Sigmoid colon (tissue), 7 donors: ENCODE measurements around the gene NR2F1-AS1. TPM values are rescaled to one million over a fixed set of nuclear protein-coding genes. Genes with fewer than 3 reads are reported as not detected.

Experiments
- DNase-seq: peaks from one replicate; pipeline ENCODE4 v3.0.0-alpha.2; 2019
- H3K27ac ChIP-seq, 4 donors: fragments of 200-600 bp; sonication (generic); one replicate each; pipeline ENCODE4 v1.5.1; 2016 to 2019; ENCODE audit warnings: mild to moderate bottlenecking in 1 of 4
- H3K27me3 ChIP-seq, 3 donors: fragments of 200-600 bp; sonication (generic); one replicate each; pipeline ENCODE4 v1.5.1; 2019; ENCODE audit warnings: mild to moderate bottlenecking in 1 of 3
- H3K36me3 ChIP-seq, 4 donors: fragments of 200-600 bp; sonication (generic); one replicate each; pipeline ENCODE4 v1.5.1; 2016 to 2019
- H3K4me1 ChIP-seq, 4 donors: fragments of 200-600 bp; sonication (generic); one replicate each; pipeline ENCODE4 v1.5.1; 2017 to 2019
- H3K4me3 ChIP-seq, 4 donors: fragments of 200-600 bp; sonication (generic); one replicate each; pipeline ENCODE4 v1.5.1; 2017 to 2019; ENCODE audit warnings: mild to moderate bottlenecking in 2 of 4, moderate library complexity in 1 of 4
- H3K9me3 ChIP-seq, 4 donors: fragments of 200-600 bp in 3 of 4; sonication (generic) in 3 of 4; one replicate each; pipeline versions ENCODE4 v1.5.1 to v1.6.1; 2013 to 2019
- EP300 ChIP-seq, 4 donors: sonication (generic); formaldehyde crosslinking; IDR thresholded peaks; one replicate each; pipeline ENCODE4 v1.6.1; 2017; ENCODE audit warnings: antibody characterized with exemption in 4 of 4
- POLR2A ChIP-seq, 2 donors: fragments of 450-650 bp; IDR thresholded peaks; one replicate each; pipeline ENCODE4 v1.6.1; 2016; ENCODE audit warnings: antibody characterized with exemption in 2 of 2, mild to moderate bottlenecking in 2 of 2, moderate library complexity in 2 of 2
- POLR2AphosphoS5 ChIP-seq, 4 donors: sonication (generic); formaldehyde crosslinking; IDR thresholded peaks; one replicate each; pipeline ENCODE4 v1.6.1; 2017; ENCODE audit warnings: antibody characterized with exemption in 4 of 4
- WGBS, 2 donors: extraction: QIAGEN DNeasy Blood & Tissue Kit; methylation state at CpG; one replicate each; pipeline ENCODE4 v1.1.7; 2013; 5-methylcytosine and 5-hydroxymethylcytosine counted together
- intact Hi-C: fragments of 100-400 bp; cut with DNase I; formaldehyde crosslinking; loops from one replicate; pipeline ENCODE4 v1.15.1; 2023
- polyA plus RNA-seq, 3 donors: library from polyadenylated mRNA; stranded (reverse); fragments of 200-250 nt; gene quantifications; one replicate each; pipeline ENCODE4 v1.2.3, GENCODE V29; 2013
- total RNA-seq, 4 donors: library from RNA; depleted of rRNA; stranded (reverse); fragments of >200 nt; gene quantifications; one replicate each; pipeline ENCODE4 v1.1.0, GENCODE V29; 2016
- TF ChIP-seq, protein P1 (sequence below), 4 experiments: fragments of 450-650 bp in 3 of 4; fragments of 200-600 bp in 1 of 4; IDR thresholded peaks; one replicate each; pipeline ENCODE4 v1.5.1; 2016 to 2019; ENCODE audit warnings: antibody characterized with exemption in 4 of 4, mild to moderate bottlenecking in 3 of 4, moderate library complexity in 2 of 4
- donor health status: healthy with polysubstance abuse.
- donor health status: Bipolar disorder and iron deficiency.
- donor health status: healthy.

NR2F1-AS1 gene
- total and polyA plus RNA-seq, 7 donors, result 1.4 to 15.2 (median 8.9) TPM

DNA sequence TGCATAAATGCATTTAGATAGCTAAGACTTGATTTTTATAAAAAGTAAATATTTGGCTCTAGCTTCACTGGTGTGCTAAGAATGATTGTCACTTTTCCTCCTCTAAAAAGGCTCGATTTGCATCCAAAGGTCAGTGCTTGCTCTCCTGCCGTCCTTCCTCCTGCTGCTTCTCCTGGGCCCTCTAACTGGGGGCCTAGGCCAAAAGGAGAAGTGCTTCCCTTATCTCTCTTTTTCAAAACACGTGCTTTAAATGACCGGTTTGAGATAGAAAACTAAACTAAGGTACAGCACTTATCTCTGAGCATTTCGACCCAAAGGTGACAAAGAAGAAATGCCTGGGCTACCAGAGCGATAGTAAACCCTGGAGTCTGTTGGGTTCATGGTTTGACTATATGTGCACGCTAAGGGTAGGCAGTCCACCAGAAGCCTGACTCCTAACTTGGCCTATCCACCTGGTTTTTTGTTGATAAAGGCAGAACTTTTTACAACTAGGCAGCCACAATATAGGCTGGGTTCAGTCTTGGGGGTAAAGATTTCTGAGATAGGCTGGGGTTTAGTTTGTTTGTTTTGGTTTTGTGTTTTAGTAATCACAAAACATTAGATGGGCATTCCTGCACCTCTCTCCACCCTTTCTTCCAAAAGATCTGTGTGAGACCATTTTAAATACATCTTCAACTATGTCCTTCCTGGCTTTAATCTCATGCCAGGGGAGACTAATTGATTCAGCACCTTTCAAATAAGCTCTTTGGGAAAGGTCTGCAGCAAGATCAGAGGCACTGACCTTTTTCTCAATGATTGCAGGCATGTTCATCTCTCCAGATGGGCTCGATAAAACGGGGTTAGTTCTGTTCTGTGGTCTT is 3.8 kb downstream of the NR2F1-AS1 start:
- Histone ChIP-seq H3K36me3 (no peaks in the 10 kb centered on the region), H3K27me3 (peaks cover 4 to 95% (median 33%) of the 10 kb centered on the region in 3 donors), H3K9me3 (no peaks in the 10 kb centered on the region), H3K4me1 (peaks cover 0 to 34% (median 26%) of the 10 kb centered on the region in 4 donors), H3K27ac (peak overlapping the region in 2 of 4 donors; percentile 79 to 90), H3K4me3 (no peak overlapping the region)
- intact Hi-C loops, result no loop called here
- WGBS, 2 donors, result 30 to 38% methylated on average over 9 of the region's 9 CpGs
- no peak for DNase-seq
- TF ChIP-seq EP300 (IDR thresholded peaks at IDR 0.05) (no peak), POLR2AphosphoS5 (IDR thresholded peaks at IDR 0.05) (no peak), POLR2A (IDR thresholded peaks at IDR 0.05) (no peak)
- TF ChIP-seq, protein P1, sequence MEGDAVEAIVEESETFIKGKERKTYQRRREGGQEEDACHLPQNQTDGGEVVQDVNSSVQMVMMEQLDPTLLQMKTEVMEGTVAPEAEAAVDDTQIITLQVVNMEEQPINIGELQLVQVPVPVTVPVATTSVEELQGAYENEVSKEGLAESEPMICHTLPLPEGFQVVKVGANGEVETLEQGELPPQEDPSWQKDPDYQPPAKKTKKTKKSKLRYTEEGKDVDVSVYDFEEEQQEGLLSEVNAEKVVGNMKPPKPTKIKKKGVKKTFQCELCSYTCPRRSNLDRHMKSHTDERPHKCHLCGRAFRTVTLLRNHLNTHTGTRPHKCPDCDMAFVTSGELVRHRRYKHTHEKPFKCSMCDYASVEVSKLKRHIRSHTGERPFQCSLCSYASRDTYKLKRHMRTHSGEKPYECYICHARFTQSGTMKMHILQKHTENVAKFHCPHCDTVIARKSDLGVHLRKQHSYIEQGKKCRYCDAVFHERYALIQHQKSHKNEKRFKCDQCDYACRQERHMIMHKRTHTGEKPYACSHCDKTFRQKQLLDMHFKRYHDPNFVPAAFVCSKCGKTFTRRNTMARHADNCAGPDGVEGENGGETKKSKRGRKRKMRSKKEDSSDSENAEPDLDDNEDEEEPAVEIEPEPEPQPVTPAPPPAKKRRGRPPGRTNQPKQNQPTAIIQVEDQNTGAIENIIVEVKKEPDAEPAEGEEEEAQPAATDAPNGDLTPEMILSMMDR (IDR thresholded peaks at IDR 0.05), result no peak

DNA sequence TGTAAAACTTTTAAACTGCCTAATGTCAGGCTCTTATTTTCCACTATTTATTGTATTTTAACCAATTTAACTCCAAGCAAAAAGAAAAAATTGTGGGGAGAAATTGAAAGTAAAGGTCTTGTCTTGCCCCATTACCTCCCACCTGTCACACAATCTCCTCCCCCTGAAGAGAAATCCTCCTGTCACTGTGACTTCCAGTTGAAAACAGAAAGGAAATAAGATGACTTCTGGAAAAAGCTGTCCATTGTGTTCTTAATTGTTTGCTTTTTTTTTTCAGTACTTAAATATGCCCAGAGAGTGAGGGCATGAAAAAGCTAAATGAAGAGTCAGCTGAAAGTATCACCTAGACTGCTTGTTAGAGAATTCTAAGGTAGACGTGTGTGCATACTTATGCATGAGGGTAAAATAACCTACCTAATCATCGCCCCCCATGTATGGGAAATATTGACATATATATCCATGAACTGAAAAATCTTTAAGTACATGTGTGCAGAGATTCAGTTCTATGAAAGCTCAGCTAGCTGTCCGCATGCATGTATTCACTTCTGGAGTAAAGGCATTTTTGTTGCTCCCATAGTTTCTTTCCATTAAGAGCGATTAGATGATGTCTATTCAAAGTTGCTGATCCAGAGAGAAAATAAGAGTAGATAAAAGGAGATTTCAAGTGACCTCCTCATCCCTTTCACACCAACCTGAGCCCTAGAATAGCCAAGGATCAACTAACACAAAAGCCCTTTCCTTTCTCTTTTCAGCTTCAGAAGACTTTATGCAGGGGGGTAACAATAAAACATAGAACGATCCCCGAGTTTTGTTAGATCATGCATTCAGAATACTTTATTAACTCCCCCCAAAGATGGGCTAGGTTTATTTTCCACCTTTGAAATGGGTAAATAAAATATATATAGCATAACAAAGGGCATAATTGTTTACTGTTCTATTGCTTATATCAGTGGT is 5.3 kb downstream of the NR2F1-AS1 start:
- intact Hi-C loops, result no loop called here
- no peaks in the 10 kb centered on the region for H3K36me3 ChIP-seq
- peaks cover 0 to 34% (median 25%) of the 10 kb centered on the region in 4 donors for H3K4me1 ChIP-seq
- no peak for DNase-seq
- H3K9me3 ChIP-seq, result no peaks in the 10 kb centered on the region
- peaks cover 3 to 98% (median 47%) of the 10 kb centered on the region in 3 donors for H3K27me3 ChIP-seq
- no peak overlapping the region for H3K4me3 ChIP-seq
- TF ChIP-seq, protein P1 (IDR thresholded peaks at IDR 0.05), result no peak
- TF ChIP-seq EP300 (IDR thresholded peaks at IDR 0.05), result no peak
- TF ChIP-seq POLR2AphosphoS5 (IDR thresholded peaks at IDR 0.05), result no peak
- no peak for TF ChIP-seq POLR2A (IDR thresholded peaks at IDR 0.05)
- peak overlapping the region in 1 of 4 donors; percentile 69 for H3K27ac ChIP-seq
- WGBS, 2 donors, result 30 to 37% methylated on average over 6 of the region's 6 CpGs

DNA sequence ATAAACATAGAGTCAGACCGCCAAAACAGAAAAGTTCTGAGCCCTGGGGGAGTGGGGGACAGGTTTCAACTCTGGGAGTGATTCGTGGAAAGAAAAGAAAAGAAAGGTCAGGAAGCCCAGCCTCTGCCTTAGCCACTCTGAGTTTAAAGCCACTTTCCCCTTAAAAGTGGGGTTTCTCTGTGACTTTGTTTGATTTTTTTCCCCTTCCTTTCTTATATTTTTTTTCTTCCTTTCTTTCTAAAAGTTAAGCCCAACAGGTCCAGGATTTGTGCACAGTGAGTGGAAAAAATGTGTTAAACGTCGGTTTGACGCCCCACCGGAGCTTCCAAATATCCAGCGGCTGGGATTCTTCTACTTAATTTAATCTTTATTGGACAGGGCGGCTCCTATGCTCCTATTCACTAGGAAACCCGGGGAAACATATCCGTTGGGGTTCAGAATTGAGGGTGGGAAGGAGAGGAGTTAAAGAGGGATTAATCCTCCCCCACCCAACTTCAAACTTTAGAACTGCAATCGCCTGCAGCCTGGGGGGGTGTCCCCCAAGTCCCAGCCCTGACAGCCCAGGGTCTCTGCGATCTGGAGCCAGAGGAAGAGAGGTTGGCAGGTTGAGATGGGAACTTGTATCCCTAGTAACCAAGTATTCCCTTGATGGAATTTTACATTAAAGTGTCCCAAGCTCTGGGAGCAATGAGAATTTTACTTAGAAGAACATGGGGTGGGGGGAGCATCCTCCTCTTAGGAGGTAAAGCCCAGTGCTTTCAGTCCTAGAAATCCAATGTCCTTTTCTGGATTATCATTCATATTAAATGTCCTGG is 6.3 kb downstream of the NR2F1-AS1 start:
- Histone ChIP-seq H3K9me3 (no peaks in the 10 kb centered on the region), H3K27me3 (peaks cover 10 to 98% (median 54%) of the 10 kb centered on the region in 3 donors), H3K4me3 (no peak overlapping the region), H3K4me1 (peaks cover 0 to 29% (median 15%) of the 10 kb centered on the region in 4 donors), H3K36me3 (no peaks in the 10 kb centered on the region), H3K27ac (peak overlapping the region; percentile 17 to 69 (median 26))
- TF ChIP-seq, protein P1 (IDR thresholded peaks at IDR 0.05), result no peak
- TF ChIP-seq POLR2AphosphoS5 (IDR thresholded peaks at IDR 0.05), result no peak
- TF ChIP-seq EP300 (IDR thresholded peaks at IDR 0.05), result no peak
- TF ChIP-seq POLR2A (IDR thresholded peaks at IDR 0.05), result no peak
- DNase-seq, result no peak
- intact Hi-C loops, result no loop called here
- 10 to 14% methylated on average over 12 of the region's 12 CpGs for WGBS, 2 donors
